H1 (cell line): ENCODE data around the gene PDF. TPM values are rescaled to one million over a fixed set of nuclear protein-coding genes. Genes with fewer than 3 reads are reported as not detected.
A peak's percentile ranks its signal among the peaks of the same experiment; 100 is the strongest.

Experiments
- CREB1 ChIP-seq: IDR thresholded peaks from 2 replicates; pipeline ENCODE4 v1.6.1; 2012; ENCODE audit warnings: inconsistent platforms
- EGR1 ChIP-seq: IDR thresholded peaks from 2 replicates; pipeline ENCODE4 v1.6.1; 2011; ENCODE audit warnings: low read depth, low read length, borderline replicate concordance
- FOSL1 ChIP-seq: IDR thresholded peaks from 2 replicates; pipeline ENCODE4 v1.6.1; 2011; ENCODE audit warnings: mild to moderate bottlenecking, low read depth, low read length, moderate library complexity; ENCODE audit not compliant: insufficient read depth
- JUN ChIP-seq: IDR thresholded peaks from 2 replicates; pipeline ENCODE4 v1.6.1; 2011; ENCODE audit warnings: low read depth, mild to moderate bottlenecking, improper control_type of control experiment, low read length
- MAX ChIP-seq: IDR thresholded peaks from 2 replicates; pipeline ENCODE4 v1.6.1; 2012; ENCODE audit warnings: inconsistent platforms
- NRF1 ChIP-seq: IDR thresholded peaks from 2 replicates; pipeline ENCODE4 v1.6.1; 2011; ENCODE audit warnings: mild to moderate bottlenecking, low read depth, low read length, improper control_type of control experiment
- PHF8 ChIP-seq: fragments of 200-600 bp; sonication (generic); conservative IDR thresholded peaks from 2 replicates; pipeline ENCODE4 v1.7.1; 2012; ENCODE audit warnings: low read depth, mild to moderate bottlenecking, inconsistent platforms, low read length, moderate library complexity
- POLR2AphosphoS5 ChIP-seq: IDR thresholded peaks from 2 replicates; pipeline ENCODE4 v1.6.1; 2011; ENCODE audit warnings: low read depth, low read length
- RAD21 ChIP-seq, 2 experiments: IDR thresholded peaks in 1 of 2; conservative IDR thresholded peaks in 1 of 2; 2 replicates each; pipeline ENCODE4 v1.6.1; 2011; ENCODE audit warnings: low read depth in 2 of 2, low read length in 2 of 2, improper control_type of control experiment in 1 of 2, inconsistent platforms in 1 of 2, mild to moderate bottlenecking in 1 of 2, moderate library complexity in 1 of 2
- RBBP5 ChIP-seq: IDR thresholded peaks from 2 replicates; pipeline ENCODE4 v1.7.1; 2012; ENCODE audit warnings: low read depth, mild to moderate bottlenecking, inconsistent platforms, low read length, moderate library complexity, borderline replicate concordance
- SIRT6 ChIP-seq: IDR thresholded peaks from one replicate; pipeline ENCODE4 v1.7.1; 2012; ENCODE audit warnings: low read length, inconsistent platforms
- SP2 ChIP-seq: IDR thresholded peaks from 2 replicates; pipeline ENCODE4 v1.6.1; 2012; ENCODE audit warnings: mild to moderate bottlenecking, low read length, inconsistent platforms
- SP4 ChIP-seq: IDR thresholded peaks from 2 replicates; pipeline ENCODE4 v1.6.1; 2012; ENCODE audit warnings: low read length, inconsistent platforms
- TAF1 ChIP-seq: IDR thresholded peaks from 2 replicates; pipeline ENCODE4 v1.6.1; 2011; ENCODE audit warnings: mild to moderate bottlenecking, low read depth, low read length
- TBP ChIP-seq: IDR thresholded peaks from 2 replicates; pipeline ENCODE4 v1.6.1; 2011; ENCODE audit warnings: low read depth, low read length, improper control_type of control experiment
- YY1 ChIP-seq: IDR thresholded peaks from 2 replicates; pipeline ENCODE4 v1.6.1; 2011; ENCODE audit warnings: low read depth, mild to moderate bottlenecking, low read length
- polyA plus RNA-seq, 7 experiments: library from polyadenylated mRNA; depleted of rRNA in 3 of 7; stranded (reverse) in 5 of 7; unstranded in 2 of 7; fragments of >200 nt in 5 of 7; fragments of 200-250 nt in 2 of 7; gene quantifications; 1 replicate in 5 of 7; 2 replicates in 1 of 7; 4 replicates in 1 of 7; pipeline versions ENCODE4 v1.2.1 to v1.2.3, GENCODE V29; 2011 to 2013; ENCODE audit warnings: missing spikeins in 2 of 7, mixed read lengths in 2 of 7
- total RNA-seq: library from RNA; stranded (reverse); fragmentation: NEBNext Ultra II Directional; extraction: Animal tissue kit (Norgen Biotek cat#: 25700); gene quantifications from 2 replicates; pipeline ENCODE4 v1.2.1, GENCODE V29; 2021
- TF ChIP-seq, protein P1 (sequence below), 3 experiments: IDR thresholded peaks; 1 replicate in 2 of 3; 2 replicates in 1 of 3; pipeline versions ENCODE4 v1.5.1 to v1.6.1; 2011; ENCODE audit warnings: low read length in 3 of 3, mild to moderate bottlenecking in 3 of 3, inconsistent platforms in 2 of 3, low read depth in 1 of 3, moderate library complexity in 1 of 3; ENCODE audit not compliant: insufficient read depth in 1 of 3; ENCODE audit errors: control extremely low read depth in 1 of 3

PDF gene
- total and polyA plus RNA-seq, 2 of the 8 experiments (the other 6 are each of a cell fraction or from before 2014, with no cell fraction given): 17.7 to 23.9 TPM

- TF ChIP-seq MAX (peak; percentile 60), EGR1 (peak; percentile 65; the same call in 1 of the 2 replicates), RBBP5 (peak; percentile 63; the same call in 1 of the 2 replicates), TAF1 (peak; percentile 74; the same call in 1 of the 2 replicates), PHF8 (peak; percentile 78; the same call in 1 of the 2 replicates), TBP (peak; percentile 56; the same call in 1 of the 2 replicates), SP2 (peak; percentile 74), SIRT6 (no peak), RAD21 (IDR thresholded peaks at IDR 0.05 in 1 of 2, conservative IDR thresholded peaks at IDR 0.05 in 1 of 2; ENCODE audit: low read depth in 2 of 2, low read length in 2 of 2) (peak; percentile 19 to 44; a peak in 3 of 4 replicates), NRF1 (no peak), CREB1 (peak; percentile 57; the same call in 1 of the 2 replicates), JUN (no peak), YY1 (0 out of 2 replicates have a peak, but pooled peaks have one; percentile 3), FOSL1 (no peak), SP4 (no peak), POLR2AphosphoS5 (peak; percentile 64)
- TF ChIP-seq, protein P1, sequence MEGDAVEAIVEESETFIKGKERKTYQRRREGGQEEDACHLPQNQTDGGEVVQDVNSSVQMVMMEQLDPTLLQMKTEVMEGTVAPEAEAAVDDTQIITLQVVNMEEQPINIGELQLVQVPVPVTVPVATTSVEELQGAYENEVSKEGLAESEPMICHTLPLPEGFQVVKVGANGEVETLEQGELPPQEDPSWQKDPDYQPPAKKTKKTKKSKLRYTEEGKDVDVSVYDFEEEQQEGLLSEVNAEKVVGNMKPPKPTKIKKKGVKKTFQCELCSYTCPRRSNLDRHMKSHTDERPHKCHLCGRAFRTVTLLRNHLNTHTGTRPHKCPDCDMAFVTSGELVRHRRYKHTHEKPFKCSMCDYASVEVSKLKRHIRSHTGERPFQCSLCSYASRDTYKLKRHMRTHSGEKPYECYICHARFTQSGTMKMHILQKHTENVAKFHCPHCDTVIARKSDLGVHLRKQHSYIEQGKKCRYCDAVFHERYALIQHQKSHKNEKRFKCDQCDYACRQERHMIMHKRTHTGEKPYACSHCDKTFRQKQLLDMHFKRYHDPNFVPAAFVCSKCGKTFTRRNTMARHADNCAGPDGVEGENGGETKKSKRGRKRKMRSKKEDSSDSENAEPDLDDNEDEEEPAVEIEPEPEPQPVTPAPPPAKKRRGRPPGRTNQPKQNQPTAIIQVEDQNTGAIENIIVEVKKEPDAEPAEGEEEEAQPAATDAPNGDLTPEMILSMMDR (IDR thresholded peaks at IDR 0.05; ENCODE audit: control extremely low read depth in 1 of 3, insufficient read depth in 1 of 3, low read depth in 1 of 3, low read length in 3 of 3): peak; percentile 92 to 98 (median 96)
Measured at GRCh38 chr16:69310653-69311532, 19.5 kb downstream of the PDF start, which contains the start of gene VPS4A (continued).
